ENCODE data around the gene PTPRN. TPM values are rescaled to one million over a fixed set of nuclear protein-coding genes. Genes with fewer than 3 reads are reported as not detected.

Gene PTPRN
- total RNA-seq, 1 experiment from 2014 or later: not detected

DNA sequence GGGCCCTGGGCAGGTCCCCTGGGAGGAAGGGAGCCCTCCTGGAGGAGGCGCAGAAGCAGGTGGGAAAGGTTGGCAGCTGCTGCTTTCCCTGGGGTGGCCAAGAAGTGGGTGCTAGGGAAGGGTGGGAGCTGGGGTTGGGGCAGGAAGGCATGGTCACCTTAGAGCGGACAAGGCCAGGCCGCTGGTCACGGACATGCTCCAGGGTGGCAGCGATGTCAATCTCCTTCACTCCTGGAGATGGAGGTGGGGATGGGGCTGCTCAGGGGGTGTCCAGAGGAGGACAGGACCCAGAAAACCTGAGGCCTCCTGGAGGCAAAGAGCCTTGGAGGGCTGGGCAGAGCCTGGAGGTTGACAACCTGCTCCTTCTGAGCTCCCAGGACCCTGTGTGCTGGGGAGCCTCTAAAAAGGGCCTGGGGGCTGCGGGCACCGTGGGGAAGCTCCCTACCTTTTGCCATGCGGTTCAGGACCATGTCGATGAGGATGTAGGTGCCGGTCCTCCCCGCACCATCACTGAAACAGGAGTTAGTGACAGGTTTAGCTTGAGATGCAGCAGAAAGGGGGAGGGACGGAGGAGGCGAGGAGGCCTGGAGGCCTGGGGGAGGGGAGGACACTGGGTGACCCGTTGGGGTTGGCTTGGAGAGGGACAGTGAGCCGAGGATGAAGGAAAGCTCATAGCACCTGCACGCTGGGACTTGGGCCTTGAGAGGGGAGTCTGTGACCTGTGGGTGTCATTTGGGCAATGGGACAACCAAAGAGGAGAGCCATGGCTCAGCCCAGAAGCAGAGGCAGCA lies 18.6 kb downstream of the PTPRN start (continued):
- TF ChIP-seq TCF7L2 (IDR thresholded peaks at IDR 0.05; ENCODE audit: borderline replicate concordance, extremely low read depth, insufficient read depth, insufficient read length) (no peak), FOSL1 (IDR thresholded peaks at IDR 0.05; ENCODE audit: low read depth) (no peak), JUND (IDR thresholded peaks at IDR 0.05) (no peak), EGR1 (IDR thresholded peaks at IDR 0.05; ENCODE audit: low read depth) (no peak), ZFX (IDR thresholded peaks at IDR 0.05) (no peak)

- H2AFZ ChIP-seq (ENCODE audit: low read depth, low read length, poor library complexity, severe bottlenecking): no peak overlapping the region
- ChIA-PET POLR2A (no interaction called here), CTCF (interaction anchor here (1.0 kb wide), 1 partner anchor 10 kb away, joined by 3 read pairs; the partner anchor contains the start of gene DNAJB2), RAD21 (ENCODE audit: low non-redundant PET in 1 of 2, low total read pairs in 2 of 2, uncharacterized antibody in 2 of 2, unreplicated experiment in 2 of 2) (no interaction called here)
- H3K4me2 ChIP-seq (ENCODE audit: low read length): peak overlapping the region; percentile 41; the same call in 1 of the 2 replicates
- no peaks in the 10 kb centered on the region for H3K9me3 ChIP-seq (ENCODE audit: control insufficient read depth in 1 of 2, insufficient read depth in 1 of 2, low read depth in 1 of 2, low read length in 2 of 2)
- no TSS peak for BruUV-seq (replicated peaks)
- H3K27me3 ChIP-seq (ENCODE audit: insufficient read depth, low read length): no peaks in the 10 kb centered on the region
- no peak overlapping the region for H3K27ac ChIP-seq (ENCODE audit: low read depth, low read length)
- no peaks in the 10 kb centered on the region for H3K79me2 ChIP-seq (ENCODE audit: insufficient read depth, low read length)
- no peak overlapping the region for H3K9ac ChIP-seq (ENCODE audit: low read length)
- ATAC-seq (no peak), DNase-seq (ENCODE audit: low read depth, low spot score) (no peak)
- H3K9me2 ChIP-seq (ENCODE audit: insufficient read depth): no peaks in the 10 kb centered on the region
- intact Hi-C loops (cut with micrococcal nuclease): no loop called here
- H3K4me3 ChIP-seq (replicated peaks in 1 of 2; ENCODE audit: low read depth in 1 of 2, low read length in 2 of 2): no peak overlapping the region
- no peaks in the 10 kb centered on the region for H4K20me1 ChIP-seq (ENCODE audit: insufficient read depth)
- H3K36me3 ChIP-seq (ENCODE audit: control insufficient read depth in 1 of 2, insufficient read depth in 2 of 2, low read length in 2 of 2): no peaks in the 10 kb centered on the region
- H3K4me1 ChIP-seq (ENCODE audit: control insufficient read depth in 1 of 2, insufficient read depth in 2 of 2, low read length in 2 of 2): peaks cover 16 to 23% of the 10 kb centered on the region in 2 experiments
- TF ChIP-seq JUND (IDR thresholded peaks at IDR 0.05) (no peak), POLR2A (IDR thresholded peaks at IDR 0.05; ENCODE audit: borderline replicate concordance, extremely low read depth, insufficient read depth, insufficient read length) (no peak), EZH2 (IDR thresholded peaks at IDR 0.05) (no peak), MAX (IDR thresholded peaks at IDR 0.05) (no peak), SRF (IDR thresholded peaks at IDR 0.05; ENCODE audit: low read depth) (no peak), ELF1 (IDR thresholded peaks at IDR 0.05; ENCODE audit: borderline replicate concordance, low read depth) (no peak), SIN3A (IDR thresholded peaks at IDR 0.05; ENCODE audit: low read depth) (no peak), SP1 (IDR thresholded peaks at IDR 0.05; ENCODE audit: low read depth) (no peak), ZNF274 (IDR thresholded peaks at IDR 0.05; ENCODE audit: low read depth, low read length) (no peak)
- TF ChIP-seq, protein P1, sequence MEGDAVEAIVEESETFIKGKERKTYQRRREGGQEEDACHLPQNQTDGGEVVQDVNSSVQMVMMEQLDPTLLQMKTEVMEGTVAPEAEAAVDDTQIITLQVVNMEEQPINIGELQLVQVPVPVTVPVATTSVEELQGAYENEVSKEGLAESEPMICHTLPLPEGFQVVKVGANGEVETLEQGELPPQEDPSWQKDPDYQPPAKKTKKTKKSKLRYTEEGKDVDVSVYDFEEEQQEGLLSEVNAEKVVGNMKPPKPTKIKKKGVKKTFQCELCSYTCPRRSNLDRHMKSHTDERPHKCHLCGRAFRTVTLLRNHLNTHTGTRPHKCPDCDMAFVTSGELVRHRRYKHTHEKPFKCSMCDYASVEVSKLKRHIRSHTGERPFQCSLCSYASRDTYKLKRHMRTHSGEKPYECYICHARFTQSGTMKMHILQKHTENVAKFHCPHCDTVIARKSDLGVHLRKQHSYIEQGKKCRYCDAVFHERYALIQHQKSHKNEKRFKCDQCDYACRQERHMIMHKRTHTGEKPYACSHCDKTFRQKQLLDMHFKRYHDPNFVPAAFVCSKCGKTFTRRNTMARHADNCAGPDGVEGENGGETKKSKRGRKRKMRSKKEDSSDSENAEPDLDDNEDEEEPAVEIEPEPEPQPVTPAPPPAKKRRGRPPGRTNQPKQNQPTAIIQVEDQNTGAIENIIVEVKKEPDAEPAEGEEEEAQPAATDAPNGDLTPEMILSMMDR (IDR thresholded peaks at IDR 0.05 in 2 of 3, conservative IDR thresholded peaks at IDR 0.05 in 1 of 3; ENCODE audit: borderline replicate concordance in 1 of 3, insufficient read depth in 1 of 3, low read depth in 2 of 3, low read length in 2 of 3): no peak
Observed at GRCh38 chr2:219289537-219290361, 19.5 kb downstream of the PTPRN start.

Data from HCT116 (cell line).